Measurements from ENCODE around the gene LRP1B.

Gene LRP1B

GRCh38 chr2:141929331-141930252 is 201.2 kb downstream of the LRP1B start:
- no peaks in the 10 kb centered on the region for H3K36me3 ChIP-seq
- no peaks in the 10 kb centered on the region for H3K27me3 ChIP-seq
- H3K9me3 ChIP-seq = no peaks in the 10 kb centered on the region
- no peak overlapping the region for H3K27ac ChIP-seq
- H3K4me1 ChIP-seq (ENCODE audit: control insufficient read depth in 1 of 2, insufficient read depth in 1 of 2, low read depth in 1 of 2, low read length in 1 of 2) = no peaks in the 10 kb centered on the region
- no peak overlapping the region for H3K4me3 ChIP-seq (ENCODE audit: low read depth in 1 of 2, low read length in 1 of 2)
- no peak for TF ChIP-seq CTCF (IDR thresholded peaks at IDR 0.05)

- H3K27me3 ChIP-seq = no peaks in the 10 kb centered on the region
- no peaks in the 10 kb centered on the region for H3K9me3 ChIP-seq
- no peak overlapping the region for H3K27ac ChIP-seq
- H3K36me3 ChIP-seq = no peaks in the 10 kb centered on the region
- no peak overlapping the region for H3K4me3 ChIP-seq (ENCODE audit: low read depth in 1 of 2, low read length in 1 of 2)
- no peaks in the 10 kb centered on the region for H3K4me1 ChIP-seq (ENCODE audit: control insufficient read depth in 1 of 2, insufficient read depth in 1 of 2, low read depth in 1 of 2, low read length in 1 of 2)
- TF ChIP-seq CTCF (IDR thresholded peaks at IDR 0.05) = no peak
These were observed 202.3 kb downstream of the LRP1B start for GRCh38 chr2:141928476-141928875.

DNA sequence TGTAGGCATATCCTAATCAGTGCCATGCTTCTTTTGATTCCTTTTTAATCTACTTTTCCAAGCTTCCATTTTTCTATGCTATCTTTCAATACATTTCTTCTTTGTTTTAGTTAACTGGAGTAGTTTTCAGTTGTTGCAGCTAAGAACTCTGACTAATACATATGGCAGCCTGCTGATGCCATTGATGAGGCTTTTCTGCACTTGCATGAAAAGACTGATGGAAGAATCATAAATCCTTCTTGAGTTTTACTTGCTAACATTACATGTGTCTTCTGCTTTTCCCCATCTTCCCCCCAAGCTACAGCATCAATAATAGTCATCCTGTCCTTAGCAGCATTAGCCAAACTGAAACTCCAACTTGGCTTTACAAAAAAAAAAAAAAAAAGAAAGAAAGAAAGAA is 203.3 kb downstream of the LRP1B start:
- TF ChIP-seq CTCF (IDR thresholded peaks at IDR 0.05) = no peak
- H3K36me3 ChIP-seq = no peaks in the 10 kb centered on the region
- H3K4me1 ChIP-seq (ENCODE audit: control insufficient read depth in 1 of 2, insufficient read depth in 1 of 2, low read depth in 1 of 2, low read length in 1 of 2) = no peaks in the 10 kb centered on the region
- no peak overlapping the region for H3K27ac ChIP-seq
- H3K9me3 ChIP-seq = no peaks in the 10 kb centered on the region
- no peak overlapping the region for H3K4me3 ChIP-seq (ENCODE audit: low read depth in 1 of 2, low read length in 1 of 2)
- H3K27me3 ChIP-seq = no peaks in the 10 kb centered on the region

DNA sequence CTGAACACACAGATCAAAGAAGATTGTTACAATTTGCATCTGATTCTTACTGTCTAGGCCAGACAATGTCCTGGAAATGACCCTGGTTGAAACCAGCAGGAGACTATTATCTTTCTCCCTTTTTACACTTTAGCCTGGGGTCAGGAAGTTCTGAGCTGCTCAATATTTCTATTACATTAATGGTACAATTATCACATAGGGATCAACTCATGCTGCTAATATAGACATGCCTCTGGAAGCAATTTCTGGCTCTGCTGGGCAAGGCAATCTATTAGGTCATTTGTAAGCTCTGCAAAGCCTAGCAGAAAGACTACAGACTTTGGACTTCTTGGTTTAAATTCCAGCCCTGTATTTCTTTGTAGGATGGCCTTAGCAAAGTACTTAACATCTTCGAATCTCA is 205.3 kb downstream of the LRP1B start:
- Histone ChIP-seq H3K4me3 (ENCODE audit: low read depth in 1 of 2, low read length in 1 of 2) (no peak overlapping the region), H3K27me3 (no peaks in the 10 kb centered on the region), H3K27ac (no peak overlapping the region), H3K36me3 (no peaks in the 10 kb centered on the region), H3K4me1 (ENCODE audit: control insufficient read depth in 1 of 2, insufficient read depth in 1 of 2, low read depth in 1 of 2, low read length in 1 of 2) (no peaks in the 10 kb centered on the region), H3K9me3 (no peaks in the 10 kb centered on the region)
- TF ChIP-seq CTCF (IDR thresholded peaks at IDR 0.05) = no peak

DNA sequence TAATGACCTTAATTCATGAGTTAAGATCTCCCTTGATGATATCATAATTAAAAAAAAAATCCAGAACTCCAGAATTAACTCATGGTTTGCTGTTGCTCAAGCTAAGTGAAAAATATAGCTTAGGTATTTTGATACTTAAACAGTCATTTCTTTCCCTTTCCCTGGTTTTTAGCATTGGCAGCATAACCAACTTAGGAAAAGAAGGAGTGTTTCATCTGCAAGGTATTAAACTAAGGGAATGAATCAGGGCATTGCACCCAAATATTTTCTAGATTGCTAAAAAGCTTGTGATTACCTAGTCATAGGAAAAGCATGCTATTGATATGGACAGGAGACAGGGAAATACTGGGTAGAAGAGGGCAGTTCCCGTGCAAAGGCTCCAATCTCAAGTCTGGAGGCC is 207.2 kb downstream of the LRP1B start:
- H3K27ac ChIP-seq = no peak overlapping the region
- no peak for TF ChIP-seq CTCF (IDR thresholded peaks at IDR 0.05)
- no peaks in the 10 kb centered on the region for H3K27me3 ChIP-seq
- H3K36me3 ChIP-seq = no peaks in the 10 kb centered on the region
- H3K4me3 ChIP-seq (ENCODE audit: low read depth in 1 of 2, low read length in 1 of 2) = no peak overlapping the region
- H3K4me1 ChIP-seq (ENCODE audit: control insufficient read depth in 1 of 2, insufficient read depth in 1 of 2, low read depth in 1 of 2, low read length in 1 of 2) = no peaks in the 10 kb centered on the region
- H3K9me3 ChIP-seq = no peaks in the 10 kb centered on the region

Data from neutrophil (primary cell).